GM19043 (cell line): ENCODE measurements around the gene SETDB2.
A peak's percentile ranks its signal among the peaks of the same experiment; 100 is the strongest.

Source experiments
- ATAC-seq: cut with Tn5 transposase; IDR thresholded peaks from one replicate; pipeline ENCODE4 v1.9.1; 2021; ENCODE audit warnings: low read depth; ENCODE audit not compliant: unreplicated experiment

The SETDB2 gene

DNA sequence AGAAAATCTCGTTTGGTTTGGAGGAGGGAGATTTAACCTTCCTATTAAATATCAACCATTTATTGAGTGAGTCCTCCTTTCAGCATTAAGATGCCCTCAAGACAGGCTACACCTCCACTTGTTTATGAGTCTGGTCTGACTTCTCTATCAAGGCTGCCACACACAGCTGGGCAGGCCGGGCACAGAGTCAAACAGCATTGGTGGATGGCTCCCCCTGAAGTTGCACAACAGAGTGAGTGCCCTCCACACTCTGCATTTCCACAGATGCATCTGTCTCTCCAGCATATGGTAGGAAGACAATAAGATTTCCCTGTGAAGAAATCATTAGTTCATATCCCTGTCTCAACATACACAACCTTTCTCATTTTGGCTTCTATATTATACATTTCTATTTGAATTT is 83.0 kb downstream of the SETDB2 start:
- no peak for ATAC-seq

DNA sequence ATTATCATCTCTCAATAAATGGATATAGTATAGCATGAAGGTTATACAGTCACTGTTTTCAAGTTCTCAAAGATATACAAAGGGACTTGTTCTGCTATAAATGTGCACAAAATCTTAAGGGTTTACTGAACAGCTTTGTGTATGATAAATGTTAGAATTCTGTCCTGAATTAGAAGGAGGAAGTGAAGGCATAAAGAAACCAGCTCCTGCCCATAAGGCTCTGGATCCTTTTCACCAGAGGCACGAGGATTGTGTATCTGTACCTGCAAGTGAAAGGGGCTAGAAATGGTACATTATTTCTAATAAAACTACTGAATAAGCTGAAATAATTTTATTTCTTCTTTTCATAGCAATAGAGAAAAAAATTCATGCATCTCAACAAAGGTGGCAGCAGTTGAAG is 84.1 kb downstream of the SETDB2 start:
- no peak for ATAC-seq

DNA sequence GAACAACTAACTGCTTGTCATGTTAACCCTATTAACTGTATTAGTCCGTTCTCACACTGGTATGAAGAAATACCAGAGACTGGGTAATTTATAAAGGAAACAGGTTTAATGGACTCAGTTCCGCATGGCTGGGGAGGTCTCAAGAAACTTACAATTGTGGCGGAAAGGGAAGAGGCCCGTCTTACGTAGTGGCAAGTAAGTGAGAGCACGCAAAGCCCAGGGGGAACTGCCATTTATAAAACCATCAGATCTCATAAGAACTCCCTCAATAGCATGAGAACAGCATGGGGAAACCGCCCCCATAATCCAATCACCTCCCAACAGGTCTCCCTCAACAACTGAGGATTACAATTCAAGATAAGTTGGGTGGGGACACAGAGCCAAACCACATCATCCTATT is 86.4 kb downstream of the SETDB2 start:
- ATAC-seq = peak; percentile 70

DNA sequence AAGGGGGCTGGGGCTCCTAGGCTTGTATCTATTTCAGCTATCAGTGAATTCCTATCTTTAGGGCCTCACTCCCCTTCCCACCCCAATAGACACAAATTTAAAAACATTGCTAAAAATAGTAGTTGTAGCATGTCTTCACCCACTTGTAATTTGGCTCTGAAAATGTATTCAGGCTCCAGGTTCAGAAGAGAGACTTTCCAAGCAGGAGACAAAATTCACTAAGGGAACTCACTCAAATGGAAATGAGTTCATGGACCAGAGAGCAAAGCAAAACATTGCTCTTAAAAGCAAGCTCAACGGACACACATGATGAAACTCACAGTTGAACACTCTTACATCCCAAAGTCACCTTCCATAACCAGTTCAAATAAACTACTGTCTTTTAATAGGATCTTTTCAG is 88.5 kb downstream of the SETDB2 start:
- no peak for ATAC-seq

DNA sequence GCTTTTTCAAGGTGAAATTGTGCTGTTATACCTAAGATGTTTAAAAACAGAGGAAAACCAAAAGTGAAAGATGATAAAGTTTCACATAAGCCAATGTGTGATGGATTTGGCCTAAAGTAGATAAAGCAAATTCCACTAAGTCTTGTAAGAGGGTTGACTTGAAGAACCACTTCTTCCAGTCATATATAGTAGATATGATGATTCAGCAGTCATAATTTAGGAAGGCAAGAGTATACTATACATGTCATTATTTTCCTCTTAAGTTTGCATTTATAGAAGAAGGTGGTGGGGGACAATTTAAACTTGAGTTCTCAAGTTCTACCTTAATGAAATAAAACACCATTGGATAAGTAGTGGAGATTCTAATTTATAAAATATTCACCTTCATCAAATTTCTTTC is 88.9 kb downstream of the SETDB2 start:
- ATAC-seq = no peak

DNA sequence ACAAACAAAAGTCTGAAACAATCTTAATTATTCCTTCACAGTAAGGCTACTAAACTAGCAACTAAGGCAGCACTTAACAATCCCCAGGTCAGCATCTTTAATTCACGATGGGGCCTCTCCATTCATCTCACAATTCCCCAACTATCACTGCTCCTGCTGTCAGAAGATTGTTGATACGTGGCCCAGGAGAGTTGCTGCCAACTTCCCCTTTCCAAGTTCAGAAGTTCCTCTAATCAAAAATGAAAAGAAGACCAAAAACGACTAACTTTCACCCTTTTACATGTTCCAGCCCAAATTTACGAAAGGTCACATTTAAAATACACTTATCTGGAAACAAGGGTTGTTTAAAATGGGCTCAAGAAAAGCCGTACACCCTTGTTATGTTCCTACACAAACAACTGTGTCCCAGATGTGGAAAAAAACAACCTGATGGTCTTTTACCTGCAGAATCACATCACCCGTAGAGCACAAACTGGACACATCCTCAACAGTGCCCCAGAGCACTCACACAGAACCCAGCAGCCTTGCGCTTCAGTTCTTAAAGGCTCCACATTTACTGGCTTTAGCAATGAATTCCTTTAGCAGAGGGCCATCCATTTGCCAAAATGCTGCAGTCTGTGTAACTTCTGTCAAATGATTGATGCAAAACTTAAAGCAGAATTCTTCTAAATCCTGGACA is 89.7 kb downstream of the SETDB2 start:
- no peak for ATAC-seq

DNA sequence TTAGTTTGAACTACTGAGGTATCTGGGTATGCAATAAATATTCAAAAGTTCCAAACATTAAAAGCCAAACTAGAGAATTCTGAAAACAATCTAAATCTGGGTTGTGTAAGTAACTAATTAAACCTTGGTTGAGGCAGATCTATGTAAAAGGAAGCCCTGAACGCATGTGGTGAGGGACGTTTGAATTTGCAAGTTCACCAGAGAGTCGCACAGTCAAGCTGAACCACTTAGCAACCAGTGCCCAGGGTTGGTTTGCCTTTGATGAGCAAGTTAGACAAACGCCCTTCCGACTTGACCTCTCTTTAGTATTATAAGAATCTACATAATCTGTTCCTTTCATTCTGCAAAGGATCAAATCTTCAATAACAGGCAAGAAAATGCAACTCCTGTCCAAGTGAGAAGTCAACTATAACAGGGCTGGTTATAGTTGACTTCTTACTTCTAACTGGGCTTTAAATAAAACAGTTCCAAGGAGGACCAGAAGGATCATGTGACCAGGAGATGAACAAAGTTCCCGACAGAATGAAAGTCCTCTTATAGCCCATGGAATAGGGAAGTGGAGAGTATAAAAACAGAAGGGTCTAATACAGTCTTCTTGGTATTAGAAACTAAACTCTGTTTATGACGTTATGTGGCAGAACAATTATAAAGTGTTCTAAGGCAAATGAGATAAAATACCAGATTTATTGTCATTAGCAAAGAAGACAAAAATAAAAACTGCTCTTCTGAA is 92.2 kb downstream of the SETDB2 start:
- peak; percentile 55 for ATAC-seq

DNA sequence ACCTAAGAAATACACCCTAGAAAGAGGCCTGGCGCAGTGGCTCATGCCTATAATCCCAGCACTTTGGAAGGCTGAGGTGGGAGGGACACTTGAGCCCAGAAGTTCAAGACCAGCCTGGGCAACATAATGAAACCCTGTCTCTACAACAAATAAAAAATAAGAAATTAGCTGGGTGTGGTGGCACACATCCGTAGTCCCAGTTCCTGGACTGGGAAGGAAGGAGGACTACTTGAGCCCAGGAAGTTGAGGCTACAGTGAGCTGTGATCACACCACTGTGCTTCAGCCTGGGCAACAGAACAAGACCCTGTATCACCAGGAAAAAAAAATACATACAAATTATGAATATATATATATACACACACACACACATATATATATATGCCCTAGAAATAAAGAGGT is 94.3 kb downstream of the SETDB2 start:
- ATAC-seq = no peak

DNA sequence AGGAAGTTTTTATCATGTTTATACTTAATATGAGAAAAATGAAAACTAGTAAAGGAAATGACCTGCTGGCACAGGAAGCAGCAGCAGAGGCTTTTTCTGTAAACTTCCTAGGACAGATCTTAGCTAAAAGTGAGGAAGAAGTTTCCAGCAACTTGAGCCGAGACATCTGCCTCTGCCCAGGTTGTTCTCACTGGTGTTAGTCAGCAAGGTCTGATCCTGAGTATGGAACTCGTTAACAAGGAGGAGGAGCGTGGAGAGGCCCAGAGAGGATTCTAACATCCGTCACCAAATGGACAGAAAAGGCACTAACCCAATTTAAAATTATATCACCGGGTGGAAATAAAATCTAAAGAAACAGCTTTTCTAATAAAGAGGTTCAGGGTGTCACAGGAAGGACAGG is 95.2 kb downstream of the SETDB2 start:
- ATAC-seq = no peak

DNA sequence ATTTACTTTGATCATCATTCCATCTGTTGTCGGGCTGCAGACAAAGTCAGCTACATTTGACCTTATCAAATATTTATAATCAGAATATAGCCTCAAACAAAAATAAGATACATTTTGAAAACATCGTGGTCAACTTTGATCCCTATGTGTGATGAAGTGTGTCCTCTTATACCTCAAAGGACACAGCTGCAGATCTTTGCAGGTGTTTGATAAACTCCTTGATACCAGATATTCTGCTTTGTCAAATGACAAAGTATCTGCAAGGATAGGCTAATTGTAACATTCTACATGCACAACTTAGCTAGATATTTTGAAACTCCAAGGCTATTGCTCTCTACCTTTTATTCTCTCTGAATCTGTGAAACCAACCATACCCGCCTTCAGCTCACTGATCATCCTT is 95.7 kb downstream of the SETDB2 start:
- no peak for ATAC-seq

DNA sequence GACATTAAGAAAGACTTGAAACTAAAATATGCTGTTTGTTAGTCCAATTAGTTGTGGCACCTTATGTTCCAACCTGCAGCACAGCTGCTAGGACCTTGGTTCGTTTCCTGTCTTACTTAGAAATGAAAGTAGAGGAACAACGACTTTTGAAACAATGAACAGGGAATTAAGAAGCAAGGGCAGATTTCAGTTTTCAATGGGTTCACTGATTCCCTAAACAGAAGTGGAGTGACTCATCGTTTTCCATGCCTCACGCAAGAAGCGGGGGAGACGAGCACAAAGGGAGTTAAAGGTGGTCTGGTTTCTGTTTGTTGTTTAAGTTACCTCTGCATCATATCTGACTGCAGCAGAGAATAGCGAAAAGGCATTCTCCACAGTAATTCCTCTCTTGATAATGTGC is 96.5 kb downstream of the SETDB2 start:
- no peak for ATAC-seq

DNA sequence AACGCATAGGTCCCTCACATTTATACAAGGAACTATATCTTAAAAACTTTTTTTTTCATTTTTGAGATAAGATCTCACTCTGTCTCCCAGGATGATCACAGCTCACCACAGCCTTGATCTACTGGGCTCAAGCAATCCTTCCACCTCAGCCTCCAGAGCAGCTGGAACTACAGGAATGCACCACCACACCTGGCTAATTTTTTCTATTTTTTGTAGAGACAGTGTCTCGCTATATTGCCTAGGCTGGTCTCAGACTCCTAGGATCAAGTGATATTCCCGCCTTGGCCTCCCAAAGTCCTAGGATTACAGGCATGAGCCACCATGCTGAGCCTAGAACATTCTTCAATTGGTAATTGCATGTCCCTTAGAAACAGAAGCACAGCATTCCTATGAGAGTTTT is 99.6 kb downstream of the SETDB2 start:
- ATAC-seq = no peak
